Activated T-cell treated with anti-CD3 and anti-CD28 coated beads, Interleukin-2, amount 50 U/mL, for 4 hours (primary cell): Measurements from ENCODE around the gene ZNF212. TPM values are rescaled to one million over a fixed set of nuclear protein-coding genes. Genes with fewer than 3 reads are reported as not detected.
"Not testable (repeated sequence)": the region's sequence is repeated elsewhere in the genome, so short reads cannot be mapped to it uniquely, and the experiment has no call there.

Source experiments
- ATAC-seq, 2 donors: fragments of 200-7000 bp; cut with Tn5 transposase; one replicate each; pipeline ENCODE4 v1.10.0; 2021
- DNase-seq: peaks from one replicate; pipeline ENCODE4 v3.0.0-alpha.2; 2020
- H3K27me3 Mint-ChIP-seq: one replicate; pipeline ENCODE4 v1.8.0; 2021; ENCODE audit warnings: low read depth, mixed read lengths
- H3K36me3 Mint-ChIP-seq: one replicate; pipeline ENCODE4 v1.8.0; 2022; ENCODE audit warnings: mixed read lengths; ENCODE audit not compliant: insufficient read depth
- H3K4me1 Mint-ChIP-seq: one replicate; pipeline ENCODE4 v1.8.0; 2021; ENCODE audit warnings: low read depth, mixed read lengths
- H3K4me3 Mint-ChIP-seq: one replicate; pipeline ENCODE4 v1.8.0; 2021; ENCODE audit warnings: mild to moderate bottlenecking, moderate library complexity, mixed read lengths
- H3K9me3 Mint-ChIP-seq: one replicate; pipeline ENCODE4 v1.8.0; 2021; ENCODE audit warnings: mixed read lengths
- total RNA-seq, 3 donors: library from RNA; stranded (reverse); gene quantifications; one replicate each; pipeline ENCODE4 v1.2.1, GENCODE V29; 2021

The ZNF212 gene
- total RNA-seq, 3 donors from 2014 or later, result 19.3 to 22.4 (median 20.5) TPM

DNA sequence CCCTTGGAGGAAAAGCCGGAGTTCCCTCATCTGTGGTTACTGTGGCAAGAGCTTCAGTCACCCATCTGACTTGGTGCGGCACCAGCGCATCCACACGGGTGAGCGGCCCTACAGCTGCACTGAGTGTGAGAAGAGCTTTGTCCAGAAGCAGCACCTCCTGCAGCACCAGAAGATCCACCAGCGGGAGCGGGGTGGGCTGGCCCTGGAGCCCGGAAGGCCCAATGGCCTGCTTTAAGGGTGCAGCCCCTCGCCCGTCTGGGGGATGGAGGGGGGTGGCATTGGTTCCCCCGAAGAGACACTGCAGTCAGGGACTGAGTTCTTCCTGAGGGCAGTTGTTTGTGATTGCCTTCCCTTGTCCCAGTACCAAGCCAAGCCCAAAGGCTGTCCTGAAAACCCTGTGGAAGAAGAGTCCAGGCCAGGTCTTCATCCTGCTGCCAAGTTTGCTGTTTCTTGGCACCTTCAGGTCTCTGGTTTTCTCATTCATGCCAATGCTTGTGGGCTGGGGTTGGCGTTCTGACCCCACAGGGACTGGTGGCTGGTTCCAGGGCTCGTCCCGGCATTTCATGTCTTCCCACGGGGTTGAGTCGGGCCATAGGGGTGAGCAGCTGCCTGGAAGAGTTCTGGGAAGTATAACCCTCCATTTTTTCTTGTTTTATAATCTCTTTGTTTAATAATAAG, 14.9 kb downstream of the ZNF212 start:
- H3K36me3 Mint-ChIP-seq, result peaks cover 27% of the 10 kb centered on the region
- peaks cover 8% of the 10 kb centered on the region for H3K4me1 Mint-ChIP-seq
- no peaks in the 10 kb centered on the region for H3K9me3 Mint-ChIP-seq
- no peak overlapping the region for H3K4me3 Mint-ChIP-seq
- DNase-seq (no peak), ATAC-seq (no peak)
- H3K27me3 Mint-ChIP-seq, result no peaks in the 10 kb centered on the region

DNA sequence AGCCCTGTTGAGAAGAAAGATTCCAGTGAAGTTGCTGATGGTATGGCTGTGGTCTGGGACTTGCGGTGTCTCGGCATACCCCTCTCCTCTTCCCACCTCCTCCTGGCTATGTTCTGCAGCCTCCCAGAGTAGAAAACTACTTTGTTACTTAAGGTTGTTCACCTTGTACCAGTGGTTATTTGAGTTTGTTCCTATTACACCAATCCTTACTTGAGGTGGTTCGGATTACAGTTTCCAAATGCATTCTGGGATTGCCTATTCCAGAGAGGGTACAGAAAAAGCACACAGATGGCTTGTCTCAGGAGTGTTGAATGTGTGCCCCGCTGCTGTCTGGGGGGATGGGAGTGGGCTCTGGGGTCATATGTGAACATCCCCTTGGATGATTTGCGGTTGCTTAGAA, 15.7 kb downstream of the ZNF212 start:
- peaks cover 25% of the 10 kb centered on the region for H3K36me3 Mint-ChIP-seq
- no peaks in the 10 kb centered on the region for H3K9me3 Mint-ChIP-seq
- ATAC-seq (no peak), DNase-seq (no peak)
- no peaks in the 10 kb centered on the region for H3K27me3 Mint-ChIP-seq
- no peak overlapping the region for H3K4me3 Mint-ChIP-seq
- peaks cover 7% of the 10 kb centered on the region for H3K4me1 Mint-ChIP-seq

DNA sequence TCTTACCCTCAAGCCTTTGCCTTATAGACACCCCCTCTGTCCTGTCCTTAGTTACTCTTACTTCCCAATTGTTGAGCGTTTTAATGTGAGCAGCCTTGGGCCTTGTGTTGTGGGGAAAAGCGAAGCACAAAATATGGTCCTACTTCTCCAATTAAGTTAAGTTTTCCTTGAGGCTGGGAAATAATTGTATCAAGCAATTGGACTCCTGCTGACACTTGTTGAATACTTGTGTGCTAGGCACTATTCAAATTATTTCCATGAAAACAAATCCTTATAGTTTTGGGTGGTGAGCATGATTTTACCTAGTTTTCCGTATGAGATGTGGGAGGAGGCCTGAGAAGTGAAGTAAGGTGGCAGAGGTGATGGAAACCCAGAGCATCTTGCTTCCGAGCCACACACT, 17.1 kb downstream of the ZNF212 start:
- no peak for ATAC-seq
- H3K4me1 Mint-ChIP-seq, result peaks cover 15% of the 10 kb centered on the region
- no peaks in the 10 kb centered on the region for H3K9me3 Mint-ChIP-seq
- no peak overlapping the region for H3K4me3 Mint-ChIP-seq
- H3K36me3 Mint-ChIP-seq, result peaks cover 21% of the 10 kb centered on the region
- DNase-seq, result no peak
- H3K27me3 Mint-ChIP-seq, result no peaks in the 10 kb centered on the region

DNA sequence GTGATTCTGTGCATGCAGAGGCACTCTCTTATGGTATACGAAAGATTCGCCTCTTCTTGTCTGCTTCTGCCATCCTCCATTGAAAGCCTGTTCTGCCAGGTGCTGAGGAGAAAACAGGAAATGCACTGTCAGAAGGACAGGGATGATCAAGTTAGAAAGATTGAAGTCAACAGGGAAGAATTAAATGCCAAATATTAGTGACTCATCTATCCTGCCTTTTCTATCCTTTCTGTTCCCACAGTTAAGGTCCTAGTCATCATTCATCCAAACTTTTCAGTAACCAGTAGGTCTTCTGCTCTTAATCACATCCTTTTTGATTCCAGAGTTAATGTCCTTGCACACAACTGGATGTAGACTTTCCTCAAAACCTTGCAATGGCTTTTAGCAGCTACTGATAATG, 17.7 kb downstream of the ZNF212 start:
- DNase-seq (no peak), ATAC-seq (no peak)
- H3K36me3 Mint-ChIP-seq, result peaks cover 18% of the 10 kb centered on the region
- no peaks in the 10 kb centered on the region for H3K9me3 Mint-ChIP-seq
- H3K4me3 Mint-ChIP-seq, result no peak overlapping the region
- H3K27me3 Mint-ChIP-seq, result no peaks in the 10 kb centered on the region
- H3K4me1 Mint-ChIP-seq, result peaks cover 17% of the 10 kb centered on the region

DNA sequence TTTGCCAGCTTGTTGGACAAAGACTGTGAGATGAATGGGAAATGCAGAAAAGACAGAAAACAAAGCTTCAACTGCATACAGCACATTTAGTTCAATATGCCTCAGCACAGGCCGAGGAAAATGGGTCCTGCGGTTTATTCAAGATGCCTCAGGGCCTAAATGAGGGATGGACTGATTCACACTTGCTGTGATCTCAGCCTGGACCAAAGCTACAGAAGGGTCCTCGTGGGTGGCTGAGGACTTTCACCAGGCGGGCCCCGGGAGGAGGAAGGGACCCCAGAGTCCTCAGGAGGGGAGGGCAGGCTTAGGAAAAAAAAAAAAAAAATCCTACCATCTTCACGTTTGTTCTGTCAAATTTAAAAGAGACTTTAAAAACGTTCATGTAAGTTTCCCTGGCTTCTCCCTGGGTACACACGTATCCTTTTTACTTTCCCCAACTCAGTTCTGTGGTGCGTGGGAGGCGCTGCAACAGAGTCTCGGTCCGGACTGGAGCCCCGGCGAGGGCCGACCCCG, 21.9 kb downstream of the ZNF212 start:
- Mint-ChIP-seq H3K36me3 (peaks cover 9% of the 10 kb centered on the region), H3K4me1 (peaks cover 40% of the 10 kb centered on the region), H3K27me3 (no peaks in the 10 kb centered on the region), H3K4me3 (peak overlapping the region; percentile 83), H3K9me3 (no peaks in the 10 kb centered on the region)
- ATAC-seq, result peak; percentile 6 to 16
- no peak for DNase-seq

DNA sequence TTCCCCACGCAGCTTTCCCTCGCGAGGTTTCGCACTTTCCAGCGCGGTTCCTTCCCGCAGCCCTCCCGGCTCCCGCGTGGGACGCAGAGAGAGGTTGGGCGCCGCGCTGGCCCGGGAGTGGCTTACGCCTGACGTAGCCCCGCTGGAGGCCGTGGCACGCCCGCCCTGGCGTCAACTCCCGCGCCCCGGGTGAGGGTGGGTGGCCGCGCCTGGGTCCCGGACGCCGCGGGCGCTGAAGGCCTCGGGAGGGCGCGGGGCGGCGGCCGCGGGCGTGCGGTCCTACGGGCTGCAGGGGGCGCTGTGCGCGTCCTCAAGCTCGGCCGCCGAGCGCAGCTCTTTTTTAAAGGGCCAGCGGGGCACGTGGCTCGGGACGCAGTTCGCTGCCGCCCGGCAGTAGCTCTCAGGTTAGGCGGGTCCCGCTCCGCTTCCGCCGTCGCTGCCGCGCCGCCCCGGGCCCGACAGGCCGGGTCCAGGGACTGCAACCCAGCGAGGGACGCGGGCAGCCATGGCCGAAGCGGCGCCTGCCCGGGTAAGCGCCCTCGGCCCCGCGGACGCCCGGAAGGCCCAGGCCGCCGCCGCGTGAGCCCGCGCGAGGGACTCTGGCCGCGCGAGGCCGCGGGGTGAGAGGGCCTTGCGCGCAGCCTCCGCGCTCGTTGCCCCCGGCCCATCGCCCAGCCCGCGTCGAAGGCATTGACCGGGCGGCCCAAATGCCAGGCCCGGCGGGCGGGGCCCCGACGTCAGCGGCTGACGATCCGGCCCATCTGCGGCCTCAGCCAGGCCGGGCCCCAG, 22.6 kb downstream of the ZNF212 start, which contains the start of gene ZNF783:
Gene ZNF783 (plus strand): TSS at position 368 of the 789 bp plus-strand sequence. CDS start 138 bp downstream, at position 506.
- peak; percentile 85 for DNase-seq
- no peaks in the 10 kb centered on the region for H3K9me3 Mint-ChIP-seq
- H3K27me3 Mint-ChIP-seq, result no peaks in the 10 kb centered on the region
- H3K4me1 Mint-ChIP-seq, result peaks cover 40% of the 10 kb centered on the region
- H3K4me3 Mint-ChIP-seq, result peak within 1 kb of the TSS; percentile 83
- ATAC-seq, result peak; percentile 91 to 94
- H3K36me3 Mint-ChIP-seq, result peaks cover 14% of the 10 kb centered on the region

DNA sequence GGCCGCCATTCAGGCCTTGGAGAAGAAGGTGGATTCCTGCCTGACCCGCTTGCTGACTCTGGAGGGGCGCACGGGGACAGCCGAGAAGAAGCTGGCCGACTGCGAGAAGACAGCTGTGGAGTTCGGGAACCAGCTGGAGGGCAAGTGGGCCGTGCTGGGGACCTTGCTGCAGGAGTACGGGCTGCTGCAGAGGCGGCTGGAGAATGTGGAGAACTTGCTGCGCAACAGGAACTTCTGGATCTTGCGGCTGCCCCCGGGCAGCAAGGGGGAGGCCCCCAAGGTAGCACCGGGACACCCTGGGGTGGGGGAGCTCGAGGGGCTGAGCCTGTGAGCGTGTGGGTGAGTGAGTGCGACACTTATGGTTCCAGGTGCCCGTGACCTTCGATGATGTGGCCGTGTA, 27.0 kb downstream of the ZNF212 start:
- ATAC-seq (no peak), DNase-seq (no peak)
- peaks cover 26% of the 10 kb centered on the region for H3K4me1 Mint-ChIP-seq
- H3K4me3 Mint-ChIP-seq, result no peak overlapping the region
- no peaks in the 10 kb centered on the region for H3K9me3 Mint-ChIP-seq
- H3K36me3 Mint-ChIP-seq, result peaks cover 37% of the 10 kb centered on the region
- H3K27me3 Mint-ChIP-seq, result no peaks in the 10 kb centered on the region

DNA sequence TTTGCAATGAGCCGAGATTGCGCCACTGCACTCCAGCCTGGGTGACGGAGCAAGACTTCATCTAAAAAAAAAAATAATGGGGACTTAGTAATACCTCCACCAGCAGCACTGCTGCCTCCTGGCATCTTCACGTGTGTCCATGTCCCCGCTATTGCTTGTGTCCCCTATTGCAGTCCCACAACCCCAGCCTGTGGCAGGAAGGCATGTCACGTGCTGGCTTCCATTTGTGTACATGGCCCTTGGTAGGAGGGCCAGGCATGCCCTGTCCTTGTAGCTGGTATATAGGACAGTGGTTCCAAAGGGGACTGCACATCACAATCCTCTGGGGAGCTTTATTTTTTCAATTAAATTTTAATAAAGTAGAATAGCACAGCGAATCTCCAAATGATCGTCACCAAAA, 28.3 kb downstream of the ZNF212 start:
- Mint-ChIP-seq H3K9me3 (no peaks in the 10 kb centered on the region), H3K36me3 (peaks cover 42% of the 10 kb centered on the region), H3K4me1 (peaks cover 21% of the 10 kb centered on the region), H3K27me3 (no peaks in the 10 kb centered on the region), H3K4me3 (no peak overlapping the region)
- ATAC-seq (no peak), DNase-seq (peak; percentile 2)

DNA sequence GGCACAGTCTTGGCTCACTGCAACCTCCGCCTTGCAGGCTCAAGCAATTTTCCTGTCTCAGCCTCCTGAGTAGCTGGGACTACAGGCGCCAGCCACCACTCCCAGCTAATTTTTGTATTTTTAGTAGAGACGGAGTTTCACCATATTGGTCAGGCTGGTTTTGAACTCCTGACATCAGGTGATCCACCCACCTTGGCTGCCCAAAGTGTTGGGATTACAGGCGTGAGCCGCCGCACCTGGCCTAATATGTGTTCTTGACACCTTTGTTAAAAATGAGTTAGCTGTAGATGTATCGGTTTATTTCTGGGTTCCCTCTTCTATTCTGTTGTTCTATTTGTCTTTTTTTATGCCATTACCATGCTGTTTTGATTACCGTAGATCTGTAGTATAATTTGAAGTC, 35.0 kb downstream of the ZNF212 start:
- H3K4me3 Mint-ChIP-seq, H3K4me1 Mint-ChIP-seq, DNase-seq, H3K27me3 Mint-ChIP-seq, ATAC-seq, H3K9me3 Mint-ChIP-seq: not testable (repeated sequence)
- peaks cover 46% of the 10 kb centered on the region for H3K36me3 Mint-ChIP-seq

DNA sequence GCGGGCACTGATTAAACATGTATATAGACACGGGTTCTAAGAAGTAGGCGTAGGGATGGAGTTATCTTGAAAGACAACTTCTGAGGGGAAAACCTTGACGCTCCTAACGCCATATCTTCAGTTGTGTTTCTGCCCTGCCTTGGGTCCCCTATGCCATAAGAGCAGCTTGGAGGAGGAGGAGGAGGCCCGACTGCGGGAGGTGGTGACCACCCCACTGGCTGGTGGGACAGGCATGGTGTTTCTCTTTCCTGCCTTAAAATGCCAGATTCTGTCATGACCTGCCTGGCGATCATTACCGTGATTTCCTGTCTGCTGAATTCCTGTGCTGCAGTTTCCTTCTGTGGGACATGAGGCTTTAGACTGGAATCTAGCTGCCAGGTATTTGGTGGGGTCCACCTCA, 38.4 kb downstream of the ZNF212 start:
- no peaks in the 10 kb centered on the region for H3K9me3 Mint-ChIP-seq
- DNase-seq (peak; percentile 1), ATAC-seq (no peak)
- H3K4me3 Mint-ChIP-seq, result no peak overlapping the region
- H3K27me3 Mint-ChIP-seq, result no peaks in the 10 kb centered on the region
- H3K36me3 Mint-ChIP-seq, result peaks cover 39% of the 10 kb centered on the region
- H3K4me1 Mint-ChIP-seq, result peaks cover 6% of the 10 kb centered on the region

DNA sequence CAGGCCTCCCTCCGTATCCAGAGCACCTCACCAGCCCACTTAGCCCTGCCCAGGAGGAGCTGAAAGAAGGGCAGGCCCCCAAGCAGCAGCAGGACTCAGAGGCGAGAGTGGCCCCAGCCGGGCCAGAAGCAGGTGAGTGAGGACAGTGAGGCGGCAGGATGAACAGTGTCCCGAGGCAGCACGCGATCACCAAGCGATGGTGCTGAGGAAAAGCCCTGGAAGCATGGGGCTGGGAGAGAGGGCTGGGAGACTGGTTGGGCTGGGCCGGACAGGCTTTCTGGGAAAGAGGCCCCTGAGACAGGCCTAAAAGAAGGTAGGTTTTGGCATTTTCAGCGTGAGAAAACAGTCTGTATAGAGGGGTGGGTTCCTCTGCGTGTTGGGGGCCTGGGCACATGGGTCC, 38.9 kb downstream of the ZNF212 start:
- peaks cover 35% of the 10 kb centered on the region for H3K36me3 Mint-ChIP-seq
- no peaks in the 10 kb centered on the region for H3K27me3 Mint-ChIP-seq
- no peak overlapping the region for H3K4me3 Mint-ChIP-seq
- no peaks in the 10 kb centered on the region for H3K9me3 Mint-ChIP-seq
- DNase-seq (peak; percentile 3), ATAC-seq (no peak)
- peaks cover 2% of the 10 kb centered on the region for H3K4me1 Mint-ChIP-seq

DNA sequence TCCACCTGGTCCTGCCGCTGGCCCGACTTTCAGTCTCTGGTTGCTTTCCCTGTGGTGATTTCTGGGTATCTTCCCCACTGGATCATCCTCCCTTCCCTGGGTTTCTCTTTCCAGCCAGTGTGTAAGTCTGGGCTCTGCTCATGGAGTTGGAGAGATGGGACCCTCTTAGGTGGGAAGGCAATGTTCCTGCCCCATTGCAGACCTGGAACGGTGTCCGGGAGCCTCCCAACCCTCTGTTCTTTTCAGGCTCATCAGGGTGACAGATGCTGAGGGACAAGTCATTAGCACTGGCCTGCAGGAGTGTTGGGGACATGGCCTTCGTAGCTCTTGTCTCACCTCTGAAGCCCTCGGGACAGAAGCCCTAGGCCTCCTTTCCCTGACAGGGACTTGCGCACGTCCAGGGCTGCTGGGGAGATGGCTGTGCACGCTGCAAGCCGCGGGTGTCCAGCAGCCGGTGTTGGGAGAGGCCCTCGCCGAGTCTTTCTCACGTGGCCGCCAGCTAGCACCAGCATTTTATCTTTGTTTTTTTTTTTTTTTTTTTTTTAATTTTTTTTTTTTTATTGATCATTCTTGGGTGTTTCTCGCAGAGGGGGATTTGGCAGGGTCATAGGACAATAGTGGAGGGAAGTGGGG, 39.8 kb downstream of the ZNF212 start:
- Mint-ChIP-seq H3K4me1 (peaks cover 9% of the 10 kb centered on the region), H3K9me3 (no peaks in the 10 kb centered on the region), H3K27me3 (no peaks in the 10 kb centered on the region), H3K36me3 (peaks cover 29% of the 10 kb centered on the region), H3K4me3 (no peak overlapping the region)
- no peak for ATAC-seq
- no peak for DNase-seq

DNA sequence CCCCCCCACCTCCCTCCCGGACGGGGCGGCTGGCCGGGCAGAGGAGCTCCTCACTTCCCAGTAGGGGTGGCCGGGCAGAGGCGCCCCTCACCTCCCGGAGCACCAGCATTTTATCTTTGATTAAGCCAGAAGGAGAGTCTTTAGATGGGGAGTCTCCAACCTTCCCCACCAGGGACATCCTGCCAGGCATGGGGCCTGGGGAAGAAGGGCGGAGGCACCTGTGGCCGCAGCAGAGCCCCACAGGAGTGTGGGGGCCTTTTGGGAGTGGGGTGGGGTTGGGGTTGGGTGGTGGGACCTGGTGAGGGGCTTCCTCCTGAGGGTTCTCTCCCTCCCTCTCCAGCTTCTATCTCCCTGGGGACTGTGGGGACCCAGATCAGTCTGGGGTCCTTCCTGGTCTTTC, 40.7 kb downstream of the ZNF212 start:
- Mint-ChIP-seq H3K9me3 (no peaks in the 10 kb centered on the region), H3K4me3 (no peak overlapping the region), H3K4me1 (peaks cover 14% of the 10 kb centered on the region), H3K36me3 (peaks cover 23% of the 10 kb centered on the region), H3K27me3 (no peaks in the 10 kb centered on the region)
- no peak for DNase-seq
- ATAC-seq, result no peak

DNA sequence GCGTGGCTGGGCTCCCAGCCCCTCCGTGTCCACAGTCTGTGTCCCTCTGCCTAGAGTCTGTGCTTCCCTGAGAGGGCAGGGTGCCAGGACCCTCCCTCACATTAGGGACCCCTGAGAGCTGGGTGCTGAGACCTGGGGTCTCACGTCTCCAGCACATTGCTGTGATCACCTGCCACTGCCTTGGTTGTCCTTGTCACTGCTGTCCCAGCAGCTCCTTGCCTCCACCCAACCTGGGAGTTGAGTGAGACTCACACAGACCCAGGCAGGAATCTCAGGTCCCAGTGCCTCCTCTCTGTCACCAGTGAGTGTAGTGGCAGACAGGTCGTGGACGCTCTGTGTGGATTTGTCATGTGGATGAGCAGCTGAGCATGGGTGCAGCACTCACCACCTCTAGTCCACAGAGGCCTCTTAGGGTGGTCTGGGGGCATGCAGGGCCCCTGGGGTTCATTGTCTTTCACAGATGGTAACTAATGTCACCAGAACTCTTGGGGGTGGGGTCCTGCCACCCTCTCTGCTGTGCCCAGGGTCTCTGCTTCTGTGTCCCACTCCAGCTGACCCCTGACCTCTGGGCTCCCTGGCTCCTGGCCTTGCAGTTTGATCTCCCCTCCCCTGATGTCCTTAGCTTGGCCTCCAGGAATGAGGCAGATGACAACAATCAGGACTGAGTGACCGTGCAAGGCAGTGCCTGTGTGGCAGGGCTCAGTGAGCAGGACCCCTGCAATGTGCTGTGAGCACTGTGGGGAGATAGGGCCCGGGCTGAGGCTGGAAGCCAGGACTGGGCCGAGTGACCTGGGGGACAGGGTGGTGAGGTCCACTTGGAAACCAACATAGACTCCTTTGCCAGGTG, 41.4 kb downstream of the ZNF212 start:
- ATAC-seq (no peak), DNase-seq (no peak)
- H3K27me3 Mint-ChIP-seq, result no peaks in the 10 kb centered on the region
- H3K4me1 Mint-ChIP-seq, result peaks cover 19% of the 10 kb centered on the region
- H3K4me3 Mint-ChIP-seq, result no peak overlapping the region
- peaks cover 21% of the 10 kb centered on the region for H3K36me3 Mint-ChIP-seq
- no peaks in the 10 kb centered on the region for H3K9me3 Mint-ChIP-seq
